Measurements from ENCODE around the gene CACNA1S.

Gene CACNA1S

DNA sequence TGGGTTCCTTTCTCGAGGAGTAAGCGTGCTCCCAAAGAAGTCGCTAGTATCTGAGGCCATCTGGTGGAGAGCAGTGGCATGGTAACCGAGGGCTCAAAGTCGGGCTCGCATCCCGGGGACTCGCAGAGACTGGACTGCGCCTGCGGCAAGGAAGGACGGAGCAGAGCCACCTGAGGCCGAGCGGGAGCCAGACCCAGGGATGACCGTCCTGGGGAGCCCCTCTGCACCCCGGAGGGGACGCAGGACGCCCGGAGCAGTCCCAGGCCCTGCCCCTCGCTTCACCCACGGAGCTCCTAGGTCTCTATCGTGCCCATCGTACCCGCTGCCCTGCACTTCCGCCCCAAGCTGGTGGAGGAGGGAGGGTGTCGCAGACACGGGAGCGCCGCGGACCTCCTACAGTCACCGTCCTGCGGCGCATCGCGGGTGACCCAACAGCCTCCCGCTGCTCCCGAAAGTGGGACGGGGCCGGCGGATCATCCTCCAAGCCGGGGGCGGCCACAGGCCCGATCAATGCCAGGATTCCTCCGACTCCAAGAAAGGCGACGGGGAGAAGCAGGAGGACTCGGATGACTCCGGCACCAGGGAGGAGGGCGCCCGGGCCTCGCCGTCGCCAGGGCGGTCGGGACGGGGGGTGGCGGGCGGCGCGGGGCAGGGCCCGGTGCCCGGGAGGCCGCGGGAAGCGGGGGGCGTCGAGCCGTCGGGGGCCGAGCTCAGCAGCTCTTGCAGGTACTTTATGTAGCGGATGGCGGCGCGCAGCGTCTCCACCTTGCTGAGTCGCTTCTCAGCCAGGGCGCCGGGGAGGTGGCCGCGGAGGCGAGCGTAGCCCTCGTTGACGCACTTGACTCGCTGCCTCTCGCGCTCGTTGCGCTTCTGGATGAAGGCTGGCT is 2.3 kb upstream of the CACNA1S start:
- peak; percentile 79 for DNase-seq

DNA sequence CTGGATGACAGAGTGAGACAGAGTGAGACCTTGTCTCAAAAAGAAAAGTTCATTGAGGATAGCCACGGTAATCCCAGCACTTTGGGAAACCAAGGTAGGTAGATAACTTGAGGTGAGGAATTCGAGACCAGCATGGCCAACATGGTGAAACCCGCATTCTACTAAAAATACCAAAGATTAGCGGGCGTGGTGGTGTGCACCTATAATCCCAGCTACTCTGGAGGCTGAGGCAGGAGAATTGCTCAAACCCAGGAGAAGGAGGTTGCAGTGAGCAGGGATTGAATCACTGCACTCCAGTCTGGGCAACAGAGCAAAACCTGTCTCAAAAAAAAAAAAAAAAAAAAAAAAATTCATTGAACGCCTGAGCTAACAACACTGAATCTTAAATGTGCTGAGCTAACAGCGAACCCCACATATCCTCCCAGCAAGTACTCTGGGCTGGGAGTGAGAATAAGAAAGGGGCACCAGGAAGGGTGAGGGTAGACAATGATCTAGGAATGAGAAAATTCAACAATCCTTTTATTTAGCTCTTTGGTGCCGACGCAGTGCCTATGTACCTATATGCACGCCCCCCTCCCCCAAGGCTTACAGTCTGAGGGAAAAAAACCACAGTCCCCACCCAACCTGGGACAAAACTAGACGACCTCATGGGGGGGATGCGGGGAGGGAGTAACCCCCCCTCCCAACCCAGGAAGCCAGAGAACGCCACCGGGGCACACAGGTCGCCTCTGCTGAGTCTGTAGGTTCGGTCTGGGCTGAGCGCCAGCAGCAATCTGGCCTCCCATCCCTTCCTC is 1.4 kb upstream of the CACNA1S start:
- DNase-seq = no peak

DNA sequence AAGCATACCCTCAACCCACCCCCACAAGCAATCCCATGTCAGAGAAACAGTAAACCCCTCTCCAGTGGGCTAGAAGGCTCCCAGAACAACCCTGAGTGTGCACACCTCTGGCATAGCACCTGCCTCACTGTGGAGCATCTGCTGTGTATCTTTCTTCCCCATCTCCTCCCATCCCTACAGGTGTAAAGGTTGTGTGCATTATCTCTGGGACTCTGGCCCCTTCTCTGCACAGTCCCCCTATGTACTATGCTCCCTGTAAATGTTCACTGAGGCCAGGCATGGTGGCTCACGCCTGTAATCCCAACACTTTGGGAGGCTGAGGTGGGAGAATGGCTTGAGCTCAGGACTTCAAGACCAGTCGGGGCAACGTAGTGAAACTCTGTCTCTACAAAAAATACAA is 700 bp upstream of the CACNA1S start:
- no peak for DNase-seq

DNA sequence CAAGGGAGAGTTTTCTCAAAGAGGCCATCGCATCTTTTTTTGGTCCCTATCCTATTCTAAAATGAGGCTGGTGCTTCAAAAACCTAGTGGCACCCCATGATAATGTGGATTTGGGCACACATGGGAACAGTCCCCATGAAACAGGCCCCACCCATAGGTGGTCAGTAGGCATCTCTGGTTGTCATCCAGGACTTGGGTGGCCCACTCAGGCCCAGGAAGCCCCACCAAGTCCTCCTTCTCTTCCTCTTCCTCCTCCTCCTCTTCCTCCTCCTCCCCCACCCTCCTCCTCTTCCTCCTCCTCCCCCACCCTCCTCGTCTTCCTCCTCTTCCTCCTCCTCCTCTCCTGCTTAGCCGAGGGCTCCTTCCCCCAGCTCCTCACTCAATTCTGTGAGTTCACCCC is 554 bp downstream of the CACNA1S start:
- no peak for DNase-seq

DNA sequence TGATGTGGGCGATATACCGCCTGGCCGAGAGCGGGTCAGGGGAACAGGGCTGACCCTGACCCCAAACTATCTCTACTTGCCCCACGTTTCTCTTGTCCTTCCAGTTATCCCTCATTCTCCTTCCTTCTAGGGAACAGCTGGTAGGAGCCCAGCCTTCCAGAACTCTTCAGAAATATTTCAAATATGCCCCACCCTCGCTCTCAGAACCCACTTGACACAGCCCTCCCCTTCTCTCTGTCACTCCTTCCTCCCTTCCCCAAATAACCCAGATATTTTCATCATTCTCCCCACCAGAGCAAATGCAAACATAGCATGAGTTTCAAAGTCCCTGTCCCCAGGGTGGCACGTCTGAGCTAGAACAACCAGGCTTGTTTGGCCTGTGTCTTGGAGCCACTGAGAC is 1.1 kb downstream of the CACNA1S start:
- no peak for DNase-seq

DNA sequence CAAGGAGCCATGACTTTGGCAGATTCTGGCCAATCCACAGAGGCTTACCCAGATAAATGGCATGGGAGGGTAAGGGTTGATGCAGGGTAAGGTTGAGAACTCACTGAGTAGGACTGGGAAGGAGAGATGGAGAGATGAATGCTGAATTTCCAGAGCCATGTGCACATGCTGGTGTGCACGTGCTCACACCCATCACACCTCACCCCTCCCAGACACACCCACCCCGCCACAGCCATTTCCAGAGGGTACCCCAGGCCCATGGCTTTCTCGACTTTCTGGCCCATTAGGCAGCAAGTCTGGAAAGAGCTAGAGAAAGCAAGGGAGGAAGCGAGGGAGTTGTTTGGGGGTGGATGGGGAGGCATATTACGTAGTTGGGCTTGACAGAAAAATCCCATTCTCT is 1.6 kb downstream of the CACNA1S start:
- no peak for DNase-seq

DNA sequence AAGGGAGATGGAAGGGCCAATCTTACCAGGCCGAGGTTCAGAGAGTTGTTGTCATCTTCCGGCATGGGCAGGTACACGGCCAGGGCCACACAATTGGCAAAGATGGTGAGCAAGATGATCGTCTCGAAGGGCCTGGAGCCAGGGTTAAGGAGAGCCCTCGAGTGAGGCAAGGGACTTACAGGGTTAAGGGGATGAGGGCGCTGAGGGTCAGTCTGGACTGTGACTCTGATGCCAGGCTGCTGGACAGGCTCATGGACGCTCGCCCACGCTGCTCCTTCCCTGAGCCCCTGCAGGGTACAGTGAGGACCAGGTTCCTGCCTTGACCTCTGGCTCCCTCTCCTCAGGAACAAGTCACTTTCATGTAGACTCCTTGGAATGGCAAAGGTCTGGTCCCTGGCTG is 2.1 kb downstream of the CACNA1S start:
- DNase-seq = no peak

DNA sequence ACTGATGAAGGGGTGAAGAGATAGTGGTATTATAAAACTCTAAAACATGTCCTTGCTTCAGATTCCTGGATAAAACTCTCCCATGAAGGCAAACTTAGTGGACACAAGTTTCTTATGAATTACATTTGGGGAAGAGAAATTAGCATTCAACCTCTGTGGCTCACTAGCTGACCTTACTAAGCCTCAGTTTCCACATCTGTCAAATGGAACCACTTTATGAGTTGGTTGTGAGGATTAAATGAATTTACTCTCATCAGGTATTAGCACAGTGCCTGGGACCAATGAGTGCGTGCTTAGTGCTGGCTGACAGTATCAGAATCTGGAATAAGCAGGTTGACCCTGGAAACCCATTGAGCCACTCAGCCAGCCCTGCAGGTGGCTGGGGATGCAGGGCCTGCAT is 2.6 kb downstream of the CACNA1S start:
- DNase-seq = no peak

DNA sequence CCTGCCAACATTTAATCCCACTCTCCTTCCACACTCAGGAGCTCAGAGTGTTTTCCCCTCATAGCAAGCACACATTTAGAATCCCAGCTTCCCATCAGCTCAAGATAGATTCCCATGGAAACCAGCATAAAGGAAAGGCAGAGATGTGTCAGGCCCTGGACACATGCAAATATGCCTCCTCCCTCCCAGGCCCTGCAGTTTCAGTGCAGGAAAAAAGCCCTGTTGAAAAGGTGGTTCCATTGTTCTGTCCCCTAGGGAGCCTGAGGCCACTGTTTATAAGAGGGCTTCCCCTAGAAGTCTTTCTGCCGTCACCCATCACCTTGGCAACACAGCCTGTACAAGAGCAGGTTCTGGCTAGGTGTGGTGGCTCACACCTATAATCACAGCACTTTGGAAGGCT is 3.6 kb downstream of the CACNA1S start:
- DNase-seq = no peak

DNA sequence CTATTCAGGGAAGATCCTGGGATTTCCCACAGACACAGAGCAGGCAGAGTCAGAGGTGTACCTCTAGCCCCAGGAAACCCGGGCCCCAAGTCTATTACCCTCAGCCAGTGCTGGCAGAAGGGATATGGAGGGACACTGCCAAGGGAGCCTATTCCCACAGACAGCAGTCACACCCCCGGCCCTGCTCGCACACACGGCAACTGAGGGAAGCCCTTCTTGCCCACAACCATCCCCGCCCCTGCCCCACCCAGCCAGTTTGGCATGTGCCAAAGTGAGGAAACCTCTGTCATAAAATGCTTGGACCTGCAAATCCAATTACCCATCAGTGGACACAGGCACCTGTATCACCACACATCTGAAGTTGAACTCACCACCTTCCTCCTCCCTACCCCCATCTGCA is 6.5 kb downstream of the CACNA1S start:
- DNase-seq = no peak

DNA sequence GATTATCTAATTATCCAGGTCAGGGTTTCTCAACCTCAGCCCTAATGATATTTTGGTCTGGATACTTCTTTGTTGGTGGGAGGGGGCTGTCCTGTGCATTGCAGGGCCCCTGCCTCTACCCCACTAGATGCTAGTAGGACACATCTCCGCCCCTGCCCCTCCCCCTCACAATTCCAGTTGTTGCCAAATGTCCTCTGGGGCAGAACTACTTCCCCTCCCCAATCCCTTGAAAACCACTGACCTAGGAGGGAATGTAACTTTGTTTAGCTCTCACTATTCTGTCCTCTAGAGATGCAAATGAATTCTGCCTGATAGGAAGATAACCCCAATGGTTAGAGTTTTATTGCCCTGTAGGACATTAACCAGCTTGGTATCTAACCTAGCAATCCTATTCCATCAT is 8.1 kb downstream of the CACNA1S start:
- DNase-seq = no peak

DNA sequence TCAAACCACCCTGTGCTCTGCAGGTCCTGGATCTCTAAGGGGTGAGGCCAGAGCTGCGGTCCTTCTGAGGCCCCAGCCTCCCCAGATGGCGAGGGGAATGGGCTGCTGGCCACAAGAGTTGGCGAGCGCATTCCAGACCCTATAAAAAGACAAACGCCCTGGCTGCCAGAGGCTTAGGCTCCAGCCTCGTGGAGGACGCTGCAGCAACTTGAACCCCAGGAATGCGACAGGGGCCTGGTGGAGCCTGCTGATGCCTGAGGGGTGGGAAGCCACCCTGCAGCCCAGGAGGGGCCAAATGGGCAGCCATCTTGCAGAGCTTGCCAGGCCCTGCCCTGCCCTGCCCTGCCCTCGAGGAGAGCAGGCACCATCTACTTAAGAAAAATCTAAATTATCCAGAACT is 8.6 kb downstream of the CACNA1S start:
- DNase-seq = no peak

DNA sequence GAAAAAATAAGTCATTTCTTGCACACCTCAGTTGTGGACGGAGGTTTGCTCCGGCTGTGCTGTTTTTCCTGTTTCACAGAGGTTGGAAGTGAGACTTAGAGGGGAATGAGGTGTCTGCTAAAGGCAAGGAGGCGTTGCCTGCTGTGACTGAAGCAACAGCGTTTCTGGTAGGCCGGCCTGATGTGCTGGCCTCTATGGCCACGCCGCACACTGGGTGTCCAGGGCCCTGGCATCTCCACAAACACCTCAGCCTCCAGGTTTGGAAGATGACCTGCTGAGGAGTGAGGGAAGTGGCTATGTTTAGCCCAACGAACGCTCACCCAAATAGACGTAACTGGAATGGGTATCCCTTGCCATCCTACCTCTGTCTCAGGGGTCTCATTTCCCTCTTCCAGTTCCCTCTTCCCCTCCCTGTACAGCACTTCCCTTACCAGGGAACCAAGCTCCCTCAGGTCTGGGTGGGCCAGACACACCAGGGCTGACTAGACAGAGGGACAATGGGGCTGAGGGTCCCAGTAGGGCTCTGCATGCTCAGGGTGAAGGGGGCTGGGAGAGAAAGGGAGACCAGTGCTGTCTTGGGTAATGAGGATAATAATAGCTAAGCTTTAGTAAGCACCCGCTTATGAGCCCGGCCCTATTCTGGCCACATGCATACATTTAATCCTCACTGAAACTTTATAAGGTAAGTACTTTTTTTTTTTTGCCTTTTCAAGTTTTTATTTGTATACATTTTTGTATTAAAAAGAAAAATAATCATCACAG is 11.9 kb downstream of the CACNA1S start:
- DNase-seq = no peak

DNA sequence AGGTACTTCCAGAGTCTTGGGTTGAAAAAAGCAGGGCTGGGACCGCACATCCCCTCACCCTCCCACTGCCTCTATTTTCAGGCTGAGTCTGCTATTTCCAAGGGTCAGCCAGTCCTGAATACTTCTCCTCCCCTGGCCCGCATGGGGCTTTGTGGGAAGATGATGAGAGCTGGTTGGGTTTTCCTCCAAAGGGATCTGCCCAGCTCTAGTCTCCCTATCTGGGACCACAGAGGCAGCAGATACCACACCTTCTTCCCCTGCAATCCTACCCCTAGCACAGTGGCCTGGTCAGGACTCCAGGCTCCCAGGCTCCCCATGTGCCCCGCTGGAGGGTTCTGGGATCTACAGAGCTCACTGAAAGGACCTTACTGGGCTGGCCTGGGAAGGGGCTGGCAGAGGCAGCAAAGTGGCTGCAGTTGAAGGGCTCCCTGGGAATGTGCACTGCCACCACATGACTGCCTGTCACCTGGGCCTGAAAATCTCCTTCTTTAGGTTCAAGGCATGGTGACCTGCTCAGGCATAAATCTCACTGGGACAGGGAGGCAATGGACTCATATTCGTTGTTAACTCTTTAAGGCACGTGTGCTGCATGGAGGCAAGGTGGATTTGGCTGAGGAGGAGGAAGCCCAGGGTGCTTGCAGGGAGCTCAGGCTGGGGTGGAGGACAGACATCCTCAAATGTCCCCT is 13.1 kb downstream of the CACNA1S start:
- no peak for DNase-seq

DNA sequence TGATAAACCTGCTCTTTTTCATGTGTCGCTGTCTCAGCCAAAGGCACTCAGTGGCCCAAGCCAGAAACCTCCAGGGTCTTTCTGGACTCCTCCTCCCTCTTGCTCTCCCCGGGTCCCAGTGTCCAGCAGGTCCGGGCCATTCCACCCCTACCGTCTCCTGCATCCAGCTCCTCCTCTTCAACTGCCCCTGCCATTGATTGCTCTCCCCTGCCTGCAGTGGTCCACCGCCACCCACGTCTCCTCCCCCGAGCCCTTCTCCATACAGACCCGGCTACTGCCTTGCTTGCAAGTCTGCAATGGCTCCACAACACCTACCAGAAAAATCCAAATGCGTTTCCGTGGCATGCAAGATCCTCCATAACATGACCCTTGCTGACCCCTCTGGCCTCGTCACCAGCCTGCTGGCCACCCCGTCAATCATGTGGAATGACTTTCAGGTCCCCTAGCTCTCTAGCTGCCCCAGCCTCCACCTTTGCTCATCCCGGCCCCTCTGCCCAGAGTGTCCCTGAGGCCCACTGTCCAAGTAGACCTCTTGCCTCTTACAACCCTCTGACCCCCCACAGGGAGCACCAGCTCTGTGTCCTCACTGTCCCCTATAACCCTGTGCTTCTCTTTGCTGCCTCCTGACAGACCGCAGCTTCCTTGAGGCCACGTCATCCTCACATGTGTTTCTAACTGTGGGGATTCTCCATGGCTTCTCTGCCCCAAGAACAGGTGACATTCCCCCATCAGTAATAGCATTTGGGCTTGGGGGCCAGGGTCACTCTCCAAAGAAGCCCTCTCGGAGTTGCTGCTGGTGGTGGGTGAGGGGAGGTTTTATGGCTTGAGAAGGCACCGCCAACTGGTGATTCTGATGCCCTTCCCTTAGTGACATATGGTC is 15.0 kb downstream of the CACNA1S start:
- DNase-seq = no peak

DNA sequence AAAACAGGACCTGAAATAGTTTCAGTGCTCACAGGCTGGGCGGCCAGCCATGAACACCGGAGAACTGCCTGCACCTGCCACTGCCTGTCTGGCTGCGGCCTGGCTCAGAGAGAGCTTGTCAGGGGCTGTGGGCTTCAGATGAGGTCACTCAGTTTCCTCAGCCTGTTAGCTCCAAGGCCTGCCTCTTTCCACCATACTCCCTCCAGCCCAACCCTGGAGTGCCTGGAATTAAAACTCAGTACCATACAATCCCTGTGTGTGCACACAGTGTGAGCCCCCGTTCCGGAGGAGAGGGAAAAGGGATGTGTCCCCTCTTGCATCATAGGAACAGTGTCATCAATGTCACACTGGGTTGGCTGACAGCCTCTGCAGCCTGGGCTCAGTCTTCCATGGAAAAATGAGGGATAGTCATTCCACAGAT is 16.2 kb downstream of the CACNA1S start:
- DNase-seq = no peak

DNA sequence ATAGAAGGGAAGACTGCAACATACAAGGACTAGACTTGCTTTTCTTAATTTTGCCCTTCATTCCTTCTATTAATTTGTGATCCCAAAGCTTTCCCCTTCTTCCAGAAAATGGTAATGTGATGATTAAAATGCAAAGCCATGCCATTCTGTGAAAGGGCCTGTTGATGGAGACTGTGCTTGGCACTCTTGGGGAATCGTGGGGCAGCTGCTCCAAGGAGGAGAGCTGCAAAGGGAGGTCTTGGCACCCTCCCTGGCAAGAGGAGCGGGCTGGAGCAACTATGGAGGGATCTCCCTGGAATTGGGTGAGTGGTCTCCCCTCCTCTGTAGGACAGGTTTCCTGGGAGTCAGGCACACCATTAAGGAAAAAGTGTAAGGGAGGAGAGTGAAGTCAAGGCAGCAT is 16.6 kb downstream of the CACNA1S start:
- DNase-seq = no peak

DNA sequence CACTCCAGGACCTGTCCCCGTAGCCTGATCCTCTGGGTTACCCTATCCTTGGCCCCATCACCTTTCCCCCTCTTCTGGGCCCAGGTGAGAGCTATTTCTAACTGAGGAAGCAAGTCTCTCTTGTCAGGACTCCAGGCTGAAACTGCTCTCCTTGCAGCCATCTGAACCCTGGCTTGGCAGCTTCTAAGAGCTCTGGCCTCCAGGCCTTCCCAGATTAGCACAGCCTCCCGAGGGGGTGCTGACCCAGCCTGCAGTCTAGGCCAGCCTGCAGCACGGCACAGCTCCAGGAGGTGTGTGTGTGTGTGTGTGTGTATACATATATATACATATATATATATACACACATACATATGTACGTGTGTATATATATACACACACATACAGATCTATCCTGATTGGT is 17.4 kb downstream of the CACNA1S start:
- DNase-seq = no peak

DNA sequence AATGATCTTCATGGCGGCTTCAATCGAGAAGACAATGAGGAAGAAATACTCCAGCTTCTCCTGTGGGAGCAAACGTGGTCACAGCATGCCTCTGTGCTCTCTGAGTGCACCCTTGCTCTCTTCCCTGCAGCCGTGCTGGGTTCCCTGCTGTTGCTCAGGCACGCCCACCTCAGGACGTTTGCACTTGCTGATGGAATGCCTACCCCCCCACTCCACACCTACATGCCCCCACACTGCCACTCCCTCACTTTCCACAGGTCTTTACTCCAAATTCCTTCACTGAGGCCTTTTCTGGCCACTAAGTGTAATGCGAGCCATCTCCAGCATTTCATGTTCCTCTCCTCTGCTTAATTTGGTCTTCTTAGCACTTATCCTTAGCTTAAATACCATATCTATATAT is 18.3 kb downstream of the CACNA1S start:
- DNase-seq = no peak

DNA sequence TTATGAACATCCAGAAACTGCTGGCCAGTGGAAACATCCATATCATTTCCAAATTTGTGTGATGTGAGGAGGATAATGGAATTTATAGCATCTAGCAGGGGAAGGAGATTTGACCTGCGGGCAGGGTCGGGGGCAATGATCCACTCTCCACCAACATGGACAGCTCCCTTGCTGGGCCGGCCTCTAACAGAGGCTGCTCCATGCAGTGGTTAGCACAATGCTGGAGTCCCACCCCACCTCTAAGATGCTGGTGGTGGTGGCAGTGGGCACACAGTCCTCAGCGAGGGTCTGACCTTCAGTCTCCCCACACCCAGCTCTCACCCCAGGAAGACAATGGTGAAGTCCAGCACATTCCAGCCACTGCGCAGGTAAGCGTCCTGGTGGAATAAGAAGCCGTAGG is 18.7 kb downstream of the CACNA1S start:
- no peak for DNase-seq

DNA sequence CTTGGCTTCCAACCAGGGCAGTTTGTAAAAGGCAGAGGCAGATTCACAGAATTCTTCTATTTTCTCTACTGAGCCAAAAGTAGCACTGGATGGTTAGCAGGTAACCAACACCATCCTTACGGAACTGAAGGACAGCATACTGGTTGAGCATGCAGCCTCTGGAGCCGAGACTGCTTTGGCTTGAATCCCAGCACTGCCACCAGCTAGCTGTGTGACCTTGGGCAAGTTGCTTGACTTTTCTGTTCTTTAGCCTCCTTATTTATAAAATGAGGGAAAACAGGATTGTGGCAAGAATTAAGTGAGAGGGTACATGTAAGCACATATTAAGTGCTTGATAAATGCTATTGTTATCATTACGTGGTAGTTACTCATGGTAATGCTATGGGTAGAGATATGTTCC is 19.5 kb downstream of the CACNA1S start:
- DNase-seq = no peak

DNA sequence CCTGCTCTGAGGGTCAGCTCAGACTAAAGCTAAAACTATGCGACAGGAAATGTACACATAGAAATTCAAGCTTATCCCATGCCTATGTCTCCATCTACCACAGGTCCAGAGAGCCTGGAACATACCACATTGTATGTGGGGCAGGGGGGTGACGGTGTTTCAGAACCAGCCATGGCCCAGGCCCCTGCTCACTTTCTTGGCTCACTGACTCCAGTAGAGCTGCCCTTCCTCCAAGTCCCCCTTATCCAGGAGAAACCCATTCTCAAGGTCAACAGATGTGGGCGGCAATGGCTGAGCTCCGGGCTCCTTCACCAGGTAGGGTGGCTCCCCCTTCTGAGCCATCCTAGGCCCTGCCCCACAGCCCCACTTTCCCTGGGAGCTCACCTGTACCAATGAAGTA is 21.0 kb downstream of the CACNA1S start:
- DNase-seq = no peak
